Activated CD4-positive, alpha-beta T cell treated with anti-CD3 and anti-CD28 coated beads, Interleukin-2, Interleukin-6, amounts not matched to agents 100 ng/mL and 50 ng/mL, durations not matched to agents 16 hours and 8 hours (primary cell): ENCODE results near the gene RNASEH2C.

Source experiments
- DNase-seq: peaks from one replicate; pipeline ENCODE4 v3.0.0-alpha.2; 2020

The RNASEH2C gene

DNA sequence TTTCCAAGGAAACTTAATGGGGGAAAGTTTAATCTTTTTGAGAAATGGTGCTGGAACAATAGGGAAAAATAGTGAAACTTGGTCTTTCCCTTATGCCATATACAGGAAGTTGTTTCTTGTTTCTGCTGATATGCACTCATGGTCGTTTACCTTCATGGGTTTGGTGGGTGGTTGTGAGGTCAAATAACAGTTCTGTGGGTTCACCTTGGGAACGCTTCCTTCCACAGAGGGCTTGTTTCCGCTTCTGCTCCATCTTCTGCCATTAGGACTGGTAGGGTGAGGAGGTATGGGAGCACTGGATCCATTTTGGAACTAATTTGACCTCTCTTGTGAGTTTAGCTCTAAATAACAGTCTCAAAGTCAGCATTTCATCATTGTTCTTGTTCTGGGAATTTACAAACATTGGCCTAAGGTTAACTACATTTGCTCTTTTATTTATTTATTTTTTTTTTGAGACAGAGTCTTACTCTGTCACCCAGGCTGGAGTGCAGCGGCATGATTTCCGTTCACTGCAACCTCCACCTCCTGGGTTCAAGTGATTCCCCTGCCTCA, 40.3 kb downstream of the RNASEH2C start:
- no peak for DNase-seq

DNA sequence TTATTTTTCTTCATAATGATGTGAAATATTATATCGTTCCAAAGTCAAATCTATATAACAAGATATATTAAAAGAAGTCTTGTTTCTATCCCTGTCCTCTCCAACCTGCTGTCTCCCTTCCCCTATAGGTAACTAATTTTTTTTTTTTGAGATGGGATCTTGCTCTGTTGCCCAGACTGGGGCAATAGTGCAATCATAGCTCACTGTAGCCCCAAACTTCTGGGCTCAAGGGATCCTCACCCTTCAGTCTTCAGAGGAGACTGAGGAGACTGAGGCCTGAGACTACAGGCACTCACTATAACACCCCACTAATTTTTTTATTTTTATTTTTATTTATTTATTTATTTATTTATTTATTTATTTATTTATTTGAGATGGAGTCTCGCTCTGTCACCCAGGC, 47.6 kb downstream of the RNASEH2C start:
- DNase-seq, result no peak

DNA sequence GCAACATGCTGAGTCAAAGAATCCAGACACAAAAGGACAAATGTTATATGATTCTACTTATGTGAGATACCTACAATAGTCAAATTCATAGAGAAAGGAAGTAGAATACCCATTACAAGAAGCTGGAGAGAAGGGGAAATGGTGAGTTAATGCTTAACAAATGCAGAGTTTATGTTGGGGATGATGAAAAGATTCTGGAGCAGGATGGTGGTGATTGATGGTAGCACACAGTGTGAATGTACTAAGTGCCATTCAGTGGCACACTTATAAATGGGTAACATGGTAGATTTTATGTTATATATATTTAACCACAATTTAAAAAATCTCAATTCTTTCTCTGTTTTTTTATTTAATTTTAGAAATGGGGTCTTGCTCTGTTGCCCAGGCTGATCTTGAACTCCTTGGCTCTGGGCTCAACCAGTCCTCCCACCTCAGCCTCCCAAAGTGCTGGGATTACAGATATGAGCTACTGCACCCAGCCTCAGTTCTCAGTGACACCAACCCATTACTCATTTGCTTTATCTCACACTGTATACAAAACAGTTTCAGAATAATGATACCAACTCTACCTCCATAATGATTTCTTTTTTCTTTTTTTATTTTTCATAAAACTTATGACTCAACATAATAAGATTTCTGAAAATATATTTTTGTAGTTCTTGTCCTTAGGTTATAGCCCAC, 48.3 kb downstream of the RNASEH2C start:
- DNase-seq, result no peak
